Gastroesophageal sphincter (tissue), 4 donors: ENCODE data around the gene MIB2. TPM values are rescaled to one million over a fixed set of nuclear protein-coding genes. Genes with fewer than 3 reads are reported as not detected.

Experiments used
- ATAC-seq: fragments of 150-250 bp; one replicate; pipeline ENCODE4 v1.9.1; 2016; ENCODE audit warnings: mild to moderate bottlenecking, moderate library complexity
- H3K27ac ChIP-seq, 4 donors: fragments of 200-600 bp; sonication (generic) in 3 of 4; 1 replicate in 3 of 4; 2 replicates in 1 of 4; pipeline ENCODE4 v1.5.1; 2016 to 2019
- H3K27me3 ChIP-seq: fragments of 200-600 bp; sonication (generic); one replicate; pipeline ENCODE4 v1.5.1; 2019
- H3K36me3 ChIP-seq, 2 donors: fragments of 200-600 bp; sonication (generic); one replicate each; pipeline ENCODE4 v1.5.1; 2019; ENCODE audit warnings: control low read depth in 1 of 2
- H3K4me1 ChIP-seq, 3 donors: fragments of 200-600 bp; sonication (generic); 1 replicate in 2 of 3; 2 replicates in 1 of 3; pipeline ENCODE4 v1.5.1; 2016 to 2019; ENCODE audit warnings: control low read depth in 2 of 3
- H3K4me3 ChIP-seq, 2 donors: fragments of 200-600 bp; sonication (generic); one replicate each; pipeline ENCODE4 v1.5.1; 2019; ENCODE audit warnings: mild to moderate bottlenecking in 1 of 2, moderate library complexity in 1 of 2
- H3K9me3 ChIP-seq, 3 donors: fragments of 200-600 bp; sonication (generic); one replicate each; pipeline ENCODE4 v1.5.1; 2017 to 2019; ENCODE audit warnings: control low read depth in 2 of 3
- EP300 ChIP-seq: sonication (generic); formaldehyde crosslinking; IDR thresholded peaks from one replicate; pipeline ENCODE4 v1.6.1; 2017; ENCODE audit warnings: antibody characterized with exemption, mild to moderate bottlenecking
- POLR2A ChIP-seq, 2 donors: fragments of 450-650 bp; IDR thresholded peaks; one replicate each; pipeline ENCODE4 v1.6.1; 2017; ENCODE audit warnings: antibody characterized with exemption in 2 of 2, mild to moderate bottlenecking in 2 of 2, moderate library complexity in 1 of 2
- POLR2AphosphoS5 ChIP-seq: sonication (generic); formaldehyde crosslinking; IDR thresholded peaks from one replicate; pipeline ENCODE4 v1.6.1; 2017; ENCODE audit warnings: antibody characterized with exemption
- WGBS, 2 donors: methylation state at CpG; one replicate each; pipeline ENCODE4 v1.1.5; 2018; ENCODE audit warnings: low coverage in 1 of 2; 5-methylcytosine and 5-hydroxymethylcytosine counted together
- total RNA-seq, 4 donors: library from RNA; depleted of rRNA; stranded (reverse); fragments of >200 nt; gene quantifications; one replicate each; pipeline ENCODE4 v1.1.0, GENCODE V29; 2016
- TF ChIP-seq, protein P1 (sequence below), 4 experiments: fragments of 200-600 bp in 2 of 4; fragments of 450-650 bp in 2 of 4; sonication (generic) in 1 of 4; IDR thresholded peaks; one replicate each; pipeline ENCODE4 v1.5.1; 2017 to 2019; ENCODE audit warnings: antibody characterized with exemption in 4 of 4, mild to moderate bottlenecking in 2 of 4, moderate library complexity in 2 of 4

MIB2 gene
- total RNA-seq, 4 donors from 2014 or later: 51.4 to 85.3 (median 69.3) TPM

DNA sequence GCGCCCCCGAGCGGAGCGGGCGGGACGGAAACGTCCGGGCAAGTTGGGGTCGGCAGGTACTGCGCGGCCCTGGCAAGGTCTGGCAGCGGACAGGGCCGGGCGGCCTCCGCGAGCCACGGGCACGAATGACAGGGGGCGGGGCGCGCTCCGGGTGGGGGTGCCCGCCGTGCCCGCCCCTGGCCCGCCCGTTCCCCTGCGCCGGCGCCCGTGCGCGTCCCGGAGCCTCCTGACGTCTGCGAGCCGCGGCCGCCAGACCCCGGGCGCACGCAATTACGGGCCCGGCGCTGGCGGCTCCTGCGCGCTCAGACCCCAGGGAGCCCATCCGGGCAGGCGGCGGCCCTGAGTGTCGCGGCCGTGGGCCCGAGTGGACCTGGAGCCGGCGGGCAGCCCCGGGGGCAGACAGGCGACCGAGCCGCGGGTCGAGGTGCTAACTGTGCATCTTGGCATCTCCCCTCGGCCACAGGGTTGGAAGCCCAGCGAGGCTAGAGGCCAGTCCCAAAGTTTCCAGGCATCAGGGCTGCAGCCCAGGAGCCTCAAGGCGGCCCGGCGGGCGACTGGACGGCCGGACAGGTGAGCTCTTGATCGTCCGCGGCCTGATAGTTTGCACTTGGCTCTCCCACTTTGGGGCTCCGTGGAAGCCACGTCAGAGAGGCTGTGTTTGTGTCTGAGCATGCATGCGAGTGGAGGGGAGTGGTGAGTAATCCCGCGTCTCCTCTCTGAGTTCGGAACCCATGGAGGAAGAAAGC, 918 bp downstream of the MIB2 start:
- 44% methylated on average over 3 of the region's 80 CpGs; no CpG with 5 or more reads in 1 of the 2 donors for WGBS, 2 donors
- H3K4me1 ChIP-seq: peaks cover 0 to 56% (median 22%) of the 10 kb centered on the region in 3 donors
- H3K27ac ChIP-seq: peak overlapping the region; percentile 91 to 100 (median 100)
- H3K9me3 ChIP-seq: no peaks in the 10 kb centered on the region
- H3K4me3 ChIP-seq: peak overlapping the region; percentile 70 to 85
- H3K36me3 ChIP-seq: peaks cover 0 to 25% of the 10 kb centered on the region in 2 donors
- peak; percentile 25 for ATAC-seq
- H3K27me3 ChIP-seq: no peaks in the 10 kb centered on the region
- TF ChIP-seq, protein P1, sequence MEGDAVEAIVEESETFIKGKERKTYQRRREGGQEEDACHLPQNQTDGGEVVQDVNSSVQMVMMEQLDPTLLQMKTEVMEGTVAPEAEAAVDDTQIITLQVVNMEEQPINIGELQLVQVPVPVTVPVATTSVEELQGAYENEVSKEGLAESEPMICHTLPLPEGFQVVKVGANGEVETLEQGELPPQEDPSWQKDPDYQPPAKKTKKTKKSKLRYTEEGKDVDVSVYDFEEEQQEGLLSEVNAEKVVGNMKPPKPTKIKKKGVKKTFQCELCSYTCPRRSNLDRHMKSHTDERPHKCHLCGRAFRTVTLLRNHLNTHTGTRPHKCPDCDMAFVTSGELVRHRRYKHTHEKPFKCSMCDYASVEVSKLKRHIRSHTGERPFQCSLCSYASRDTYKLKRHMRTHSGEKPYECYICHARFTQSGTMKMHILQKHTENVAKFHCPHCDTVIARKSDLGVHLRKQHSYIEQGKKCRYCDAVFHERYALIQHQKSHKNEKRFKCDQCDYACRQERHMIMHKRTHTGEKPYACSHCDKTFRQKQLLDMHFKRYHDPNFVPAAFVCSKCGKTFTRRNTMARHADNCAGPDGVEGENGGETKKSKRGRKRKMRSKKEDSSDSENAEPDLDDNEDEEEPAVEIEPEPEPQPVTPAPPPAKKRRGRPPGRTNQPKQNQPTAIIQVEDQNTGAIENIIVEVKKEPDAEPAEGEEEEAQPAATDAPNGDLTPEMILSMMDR (IDR thresholded peaks at IDR 0.05): no peak

DNA sequence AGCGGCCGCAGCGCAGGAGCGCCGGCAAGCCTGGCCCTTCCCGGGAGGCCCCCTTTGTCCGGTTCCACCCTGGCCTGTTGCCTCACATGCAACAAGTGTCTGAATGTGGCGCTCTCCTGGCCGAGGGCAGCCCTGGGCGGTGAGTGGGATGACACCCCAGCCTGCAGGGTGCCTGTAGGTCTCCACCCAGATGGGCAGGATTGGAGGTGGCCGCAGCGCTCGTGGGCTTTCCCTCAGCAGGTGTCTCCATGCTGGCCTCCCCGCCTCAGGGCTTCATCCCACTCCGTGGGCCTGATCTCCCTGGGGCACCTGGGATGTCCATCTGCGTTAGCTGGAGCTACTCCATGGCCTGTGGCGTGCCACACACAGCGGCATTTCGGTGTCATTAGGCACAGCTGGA, 1.5 kb downstream of the MIB2 start:
- TF ChIP-seq EP300: no peak
- TF ChIP-seq POLR2A (IDR thresholded peaks at IDR 0.05): no peak
- TF ChIP-seq, protein P1 (IDR thresholded peaks at IDR 0.05): no peak
- no peak for TF ChIP-seq POLR2AphosphoS5
- 75 to 88% methylated on average over 2 to 6 of the region's 19 CpGs for WGBS, 2 donors
- Histone ChIP-seq H3K27me3 (no peaks in the 10 kb centered on the region), H3K36me3 (peaks cover 0 to 25% of the 10 kb centered on the region in 2 donors), H3K4me3 (peak overlapping the region; percentile 70 to 85), H3K27ac (peak overlapping the region in 1 of 4 donors; percentile 100), H3K4me1 (peaks cover 0 to 62% (median 22%) of the 10 kb centered on the region in 3 donors), H3K9me3 (no peaks in the 10 kb centered on the region)
- no peak for ATAC-seq

DNA sequence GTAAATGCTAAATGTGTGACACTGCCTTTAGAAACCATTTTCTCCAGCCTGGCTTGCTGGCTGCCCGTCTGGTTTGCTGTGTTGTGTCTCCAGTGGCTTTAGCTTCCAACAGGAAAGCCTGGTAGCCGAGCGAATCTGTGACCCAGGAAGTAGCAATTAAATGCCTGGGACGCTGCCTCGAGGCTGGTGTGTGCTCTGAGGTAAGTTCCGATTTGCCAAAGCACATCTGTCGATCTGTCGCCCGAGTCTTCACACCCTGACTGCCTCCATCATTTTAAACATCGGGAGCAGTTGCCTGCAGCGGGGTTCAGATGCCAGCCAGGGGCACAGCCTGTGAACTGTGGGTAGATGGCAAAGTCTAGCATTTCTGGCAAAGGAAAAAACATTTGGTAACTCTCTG, 2.2 kb downstream of the MIB2 start:
- ATAC-seq: no peak
- Histone ChIP-seq H3K36me3 (peaks cover 0 to 25% of the 10 kb centered on the region in 2 donors), H3K27ac (no peak overlapping the region), H3K4me1 (peaks cover 0 to 69% (median 22%) of the 10 kb centered on the region in 3 donors), H3K27me3 (no peaks in the 10 kb centered on the region), H3K4me3 (no peak overlapping the region), H3K9me3 (no peaks in the 10 kb centered on the region)
- 92% methylated on average over 4 of the region's 11 CpGs; no CpG with 5 or more reads in 1 of the 2 donors for WGBS, 2 donors
- no peak for TF ChIP-seq POLR2AphosphoS5
- TF ChIP-seq, protein P1 (IDR thresholded peaks at IDR 0.05): no peak
- TF ChIP-seq EP300: no peak
- TF ChIP-seq POLR2A (IDR thresholded peaks at IDR 0.05): no peak

GRCh38 chr1:1617925-1618324, 2.6 kb downstream of the MIB2 start:
- Histone ChIP-seq H3K4me3 (no peak overlapping the region), H3K36me3 (peaks cover 0 to 25% of the 10 kb centered on the region in 2 donors), H3K27ac (no peak overlapping the region), H3K9me3 (no peaks in the 10 kb centered on the region), H3K27me3 (no peaks in the 10 kb centered on the region), H3K4me1 (peaks cover 0 to 72% (median 22%) of the 10 kb centered on the region in 3 donors)
- TF ChIP-seq POLR2AphosphoS5 (no peak), EP300 (no peak)
- 85% methylated on average over 5 of the region's 6 CpGs; no CpG with 5 or more reads in 1 of the 2 donors for WGBS, 2 donors
- no peak for ATAC-seq

GRCh38 chr1:1618396-1619068, 3.2 kb downstream of the MIB2 start:
- ATAC-seq: no peak
- Histone ChIP-seq H3K4me3 (no peak overlapping the region), H3K27ac (no peak overlapping the region), H3K27me3 (no peaks in the 10 kb centered on the region), H3K36me3 (peaks cover 0 to 26% of the 10 kb centered on the region in 2 donors), H3K9me3 (no peaks in the 10 kb centered on the region), H3K4me1 (peaks cover 0 to 69% (median 22%) of the 10 kb centered on the region in 3 donors)
- TF ChIP-seq POLR2A (IDR thresholded peaks at IDR 0.05): no peak
- TF ChIP-seq, protein P1 (IDR thresholded peaks at IDR 0.05): no peak
- no peak for TF ChIP-seq POLR2AphosphoS5
- no peak for TF ChIP-seq EP300
- WGBS, 2 donors: no CpG with 5 or more reads among the region's 9 CpGs
